SK-N-SH treated with all-trans-retinoic acid at 6 μM for 48 hours (cell line): ENCODE data around the gene MAP1B.
A peak's percentile ranks its signal among the peaks of the same experiment; 100 is the strongest.

ENCODE experiments used
- ATAC-seq: fragments of 200-7000 bp; cut with Tn5 transposase; 3 replicates; pipeline ENCODE4 v1.9.1; 2020; ENCODE audit warnings: mild to moderate bottlenecking, moderate library complexity
- ARNTL ChIP-seq: fragments of 450-650 bp; formaldehyde crosslinking; IDR thresholded peaks from 2 replicates; pipeline ENCODE4 v1.5.0; 2020; ENCODE audit warnings: low read depth, mild to moderate bottlenecking, moderate library complexity, borderline replicate concordance
- BACH2 ChIP-seq: fragments of 250-450 bp; sonication (Bioruptor Pico); IDR thresholded peaks from 2 replicates; pipeline ENCODE4 v1.9.0; 2021; ENCODE audit warnings: mild to moderate bottlenecking, borderline replicate concordance
- CREB5 ChIP-seq: fragments of 250-450 bp; sonication (Bioruptor Pico); IDR thresholded peaks from 2 replicates; pipeline ENCODE4 v1.5.1; 2020; ENCODE audit warnings: low read depth, mild to moderate bottlenecking, moderate library complexity
- CSDC2 ChIP-seq: fragments of 250-450 bp; sonication (Bioruptor Pico); IDR thresholded peaks from 2 replicates; pipeline ENCODE4 v1.5.0; 2020; ENCODE audit warnings: mild to moderate bottlenecking, moderate library complexity
- CSRNP3 ChIP-seq: fragments of 250-450 bp; sonication (Bioruptor Pico); IDR thresholded peaks from 2 replicates; pipeline ENCODE4 v1.5.1; 2021; ENCODE audit warnings: mild to moderate bottlenecking, moderate library complexity
- GLIS3 ChIP-seq: fragments of 250-450 bp; sonication (Bioruptor Pico); IDR thresholded peaks from 2 replicates; pipeline ENCODE4 v1.5.0; 2020; ENCODE audit warnings: mild to moderate bottlenecking, moderate library complexity
- ISL1 ChIP-seq: fragments of 250-450 bp; sonication (Bioruptor Pico); IDR thresholded peaks from 2 replicates; pipeline ENCODE4 v2.1.2; 2022; ENCODE audit warnings: mild to moderate bottlenecking, moderate library complexity
- PATZ1 ChIP-seq: fragments of 250-450 bp; sonication (Bioruptor Pico); IDR thresholded peaks from 2 replicates; pipeline ENCODE4 v1.8.0; 2020; ENCODE audit warnings: mild to moderate bottlenecking, moderate library complexity, borderline replicate concordance
- POU6F1 ChIP-seq: fragments of 250-450 bp; sonication (Bioruptor Pico); IDR thresholded peaks from 2 replicates; pipeline ENCODE4 v1.8.0; 2021; ENCODE audit warnings: low read depth, mild to moderate bottlenecking, moderate library complexity, borderline replicate concordance
- RARB ChIP-seq: fragments of 250-450 bp; sonication (Bioruptor Pico); IDR thresholded peaks from 2 replicates; pipeline ENCODE4 v1.8.0; 2021; ENCODE audit warnings: mild to moderate bottlenecking, moderate library complexity
- SNAI2 ChIP-seq: fragments of 250-450 bp; sonication (Bioruptor Pico); IDR thresholded peaks from 2 replicates; pipeline ENCODE4 v1.5.0; 2020; ENCODE audit warnings: mild to moderate bottlenecking, moderate library complexity
- TCF4 ChIP-seq: fragments of 250-450 bp; sonication (Bioruptor Pico); IDR thresholded peaks from 2 replicates; pipeline ENCODE4 v1.8.0; 2021; ENCODE audit warnings: mild to moderate bottlenecking, moderate library complexity, borderline replicate concordance
- ZFP3 ChIP-seq: fragments of 250-450 bp; sonication (Bioruptor Pico); IDR thresholded peaks from 2 replicates; pipeline ENCODE4 v1.5.0; 2020; ENCODE audit warnings: mild to moderate bottlenecking, moderate library complexity
- ZFP30 ChIP-seq: fragments of 450-650 bp; formaldehyde crosslinking; IDR thresholded peaks from 2 replicates; pipeline ENCODE4 v1.5.0; 2022; ENCODE audit warnings: mild to moderate bottlenecking, moderate library complexity
- ZNF565 ChIP-seq: fragments of 450-650 bp; formaldehyde crosslinking; conservative IDR thresholded peaks from 2 replicates; pipeline ENCODE4 v1.5.0; 2020; ENCODE audit warnings: low read depth, mild to moderate bottlenecking, moderate library complexity
- ZNF70 ChIP-seq: fragments of 450-650 bp; formaldehyde crosslinking; IDR thresholded peaks from 2 replicates; pipeline ENCODE4 v1.5.0; 2020; ENCODE audit warnings: mild to moderate bottlenecking, moderate library complexity
- ZNF8 ChIP-seq: fragments of 450-650 bp; formaldehyde crosslinking; IDR thresholded peaks from 2 replicates; pipeline ENCODE4 v1.5.0; 2020; ENCODE audit warnings: mild to moderate bottlenecking, moderate library complexity

The MAP1B gene

GRCh38 chr5:72246954-72247442 lies 139.7 kb downstream of the MAP1B start:
- TF ChIP-seq RARB (CRISPR knock-in tag) (no peak), ZNF70 (CRISPR knock-in tag) (no peak), BACH2 (CRISPR knock-in tag) (no peak), POU6F1 (CRISPR knock-in tag) (no peak), ISL1 (peak; percentile 75), TCF4 (peak; percentile 60; the same call in 1 of the 2 replicates), ZFP3 (no peak)
- TF ChIP-seq, all 23 proteins: peak for 2
- ATAC-seq: peak; percentile 5; the same call in 2 of the 3 replicates

- no peak for TF ChIP-seq ZFP30 (CRISPR knock-in tag)
- TF ChIP-seq PATZ1 (CRISPR knock-in tag): no peak
- TF ChIP-seq GLIS3 (CRISPR knock-in tag): no peak
- no peak for TF ChIP-seq CREB5
- no peak for TF ChIP-seq ZNF70 (CRISPR knock-in tag)
- TF ChIP-seq TCF4: no peak
- peak; percentile 68; the same call in 1 of the 2 replicates for TF ChIP-seq ISL1
- ATAC-seq: peak; percentile 21
Observed at GRCh38 chr5:72248410-72248981, 141.2 kb downstream of the MAP1B start.

GRCh38 chr5:72251386-72251785 lies 144.1 kb downstream of the MAP1B start:
- ATAC-seq: no peak
- no peak for TF ChIP-seq TCF4
- no peak for TF ChIP-seq ZFP30 (CRISPR knock-in tag)
- no peak for TF ChIP-seq ISL1
- no peak for TF ChIP-seq PATZ1 (CRISPR knock-in tag)
- TF ChIP-seq ZNF70 (CRISPR knock-in tag): no peak
- no peak for TF ChIP-seq ZNF8 (CRISPR knock-in tag)
- TF ChIP-seq POU6F1 (CRISPR knock-in tag): no peak

GRCh38 chr5:72252008-72252407 lies 144.7 kb downstream of the MAP1B start:
- ATAC-seq: no peak
- TF ChIP-seq CSDC2 (CRISPR knock-in tag): no peak
- no peak for TF ChIP-seq CREB5
- TF ChIP-seq PATZ1 (CRISPR knock-in tag): no peak
- TF ChIP-seq ZNF70 (CRISPR knock-in tag): no peak
- TF ChIP-seq ISL1: no peak
- no peak for TF ChIP-seq ZFP3
- no peak for TF ChIP-seq GLIS3 (CRISPR knock-in tag)
- TF ChIP-seq SNAI2 (CRISPR knock-in tag): no peak
- no peak for TF ChIP-seq CSRNP3 (CRISPR knock-in tag)
- TF ChIP-seq ARNTL (CRISPR knock-in tag): no peak
- TF ChIP-seq TCF4: no peak
- no peak for TF ChIP-seq ZFP30 (CRISPR knock-in tag)
- no peak for TF ChIP-seq ZNF565 (CRISPR knock-in tag)
